Suprapubic skin (tissue), 3 donors: ENCODE data around the gene TMEM131.

Source experiments
- EP300 ChIP-seq: sonication (generic); formaldehyde crosslinking; IDR thresholded peaks from one replicate; pipeline ENCODE4 v1.6.1; 2017; ENCODE audit warnings: antibody characterized with exemption
- POLR2A ChIP-seq, 2 donors: fragments of 450-650 bp; IDR thresholded peaks; one replicate each; pipeline ENCODE4 v1.6.1; 2017; ENCODE audit warnings: antibody characterized with exemption in 2 of 2, mild to moderate bottlenecking in 2 of 2, moderate library complexity in 2 of 2
- TF ChIP-seq, protein P1 (sequence below), 2 donors: fragments of 200-600 bp in 1 of 2; fragments of 450-650 bp in 1 of 2; sonication (generic) in 1 of 2; IDR thresholded peaks; one replicate each; pipeline ENCODE4 v1.5.1; 2016 to 2019; ENCODE audit warnings: antibody characterized with exemption in 2 of 2, mild to moderate bottlenecking in 1 of 2, moderate library complexity in 1 of 2

DNA sequence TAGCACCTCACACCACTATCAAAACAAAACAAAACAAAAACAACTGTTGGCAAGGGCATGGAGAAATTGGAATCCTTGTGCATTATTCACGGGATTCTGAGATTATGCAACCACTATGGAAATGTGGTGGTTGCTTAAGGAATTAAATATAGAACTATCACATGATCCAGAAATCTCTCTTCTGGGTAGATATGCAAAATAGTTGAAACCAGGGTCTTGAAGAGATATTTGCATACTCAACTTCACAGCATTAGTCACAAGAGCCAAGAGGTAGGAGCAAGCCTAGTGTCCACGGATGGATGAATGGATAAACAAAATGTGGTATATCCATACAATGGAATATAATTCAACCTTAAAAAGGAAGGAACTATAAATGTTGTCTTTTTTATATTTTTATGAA lies 7.0 kb downstream of the TMEM131 start:
- TF ChIP-seq POLR2A (IDR thresholded peaks at IDR 0.05) (no peak), EP300 (no peak)
- TF ChIP-seq, protein P1, sequence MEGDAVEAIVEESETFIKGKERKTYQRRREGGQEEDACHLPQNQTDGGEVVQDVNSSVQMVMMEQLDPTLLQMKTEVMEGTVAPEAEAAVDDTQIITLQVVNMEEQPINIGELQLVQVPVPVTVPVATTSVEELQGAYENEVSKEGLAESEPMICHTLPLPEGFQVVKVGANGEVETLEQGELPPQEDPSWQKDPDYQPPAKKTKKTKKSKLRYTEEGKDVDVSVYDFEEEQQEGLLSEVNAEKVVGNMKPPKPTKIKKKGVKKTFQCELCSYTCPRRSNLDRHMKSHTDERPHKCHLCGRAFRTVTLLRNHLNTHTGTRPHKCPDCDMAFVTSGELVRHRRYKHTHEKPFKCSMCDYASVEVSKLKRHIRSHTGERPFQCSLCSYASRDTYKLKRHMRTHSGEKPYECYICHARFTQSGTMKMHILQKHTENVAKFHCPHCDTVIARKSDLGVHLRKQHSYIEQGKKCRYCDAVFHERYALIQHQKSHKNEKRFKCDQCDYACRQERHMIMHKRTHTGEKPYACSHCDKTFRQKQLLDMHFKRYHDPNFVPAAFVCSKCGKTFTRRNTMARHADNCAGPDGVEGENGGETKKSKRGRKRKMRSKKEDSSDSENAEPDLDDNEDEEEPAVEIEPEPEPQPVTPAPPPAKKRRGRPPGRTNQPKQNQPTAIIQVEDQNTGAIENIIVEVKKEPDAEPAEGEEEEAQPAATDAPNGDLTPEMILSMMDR (IDR thresholded peaks at IDR 0.05) = no peak
